Measurements from ENCODE around the gene TMEM266. TPM values are rescaled to one million over a fixed set of nuclear protein-coding genes. Genes with fewer than 3 reads are reported as not detected.

Gene TMEM266
- total and polyA plus RNA-seq, 2 experiments from 2014 or later = 0.39 to 1.9 TPM

GRCh38 chr15:76200083-76200465 lies 140.3 kb downstream of the TMEM266 start:
- H4K20me1 ChIP-seq (ENCODE audit: insufficient read depth, poor library complexity, severe bottlenecking) = no peaks in the 10 kb centered on the region
- no peaks in the 10 kb centered on the region for H3K9me2 ChIP-seq (replicated peaks; ENCODE audit: insufficient read depth)
- TF ChIP-seq EZH2phosphoT487 (IDR thresholded peaks at IDR 0.05; ENCODE audit: low read depth, severe bottlenecking, unreplicated experiment) (no peak), EZH2 (IDR thresholded peaks at IDR 0.05; ENCODE audit: borderline replicate concordance) (no peak), CTCF (IDR thresholded peaks at IDR 0.05; ENCODE audit: poor library complexity) (no peak)
- no peak overlapping the region for H3K4me2 ChIP-seq
- no peaks in the 10 kb centered on the region for H3K79me2 ChIP-seq
- no peaks in the 10 kb centered on the region for H3K9me3 ChIP-seq (ENCODE audit: low read depth)
- no peak overlapping the region for H3K4me3 ChIP-seq
- H3K27ac ChIP-seq = no peak overlapping the region
- H3K27me3 ChIP-seq = no peaks in the 10 kb centered on the region
- H3K36me3 ChIP-seq (replicated peaks; ENCODE audit: insufficient read depth, low read depth) = no peaks in the 10 kb centered on the region
- H2AFZ ChIP-seq = no peak overlapping the region
- DNase-seq (ENCODE audit: low spot score) = no peak
- WGBS (ENCODE audit: low lambda C conversion rate, missing lambda C conversion rate) = 96% methylated on average over 6 of the region's 6 CpGs
- H3K4me1 ChIP-seq (ENCODE audit: insufficient read depth) = peaks cover 16% of the 10 kb centered on the region

- Histone ChIP-seq H3K27me3 (no peaks in the 10 kb centered on the region), H3K4me2 (no peak overlapping the region), H3K4me3 (no peak overlapping the region), H3K79me2 (no peaks in the 10 kb centered on the region), H2AFZ (no peak overlapping the region), H3K9me3 (ENCODE audit: low read depth) (no peaks in the 10 kb centered on the region), H3K36me3 (replicated peaks; ENCODE audit: insufficient read depth, low read depth) (no peaks in the 10 kb centered on the region), H3K27ac (no peak overlapping the region), H3K9me2 (replicated peaks; ENCODE audit: insufficient read depth) (no peaks in the 10 kb centered on the region), H4K20me1 (ENCODE audit: insufficient read depth, poor library complexity, severe bottlenecking) (no peaks in the 10 kb centered on the region), H3K4me1 (ENCODE audit: insufficient read depth) (peaks cover 16% of the 10 kb centered on the region)
- TF ChIP-seq EZH2phosphoT487 (IDR thresholded peaks at IDR 0.05; ENCODE audit: low read depth, severe bottlenecking, unreplicated experiment) = no peak
- TF ChIP-seq CTCF (IDR thresholded peaks at IDR 0.05; ENCODE audit: poor library complexity) = no peak
- TF ChIP-seq EZH2 (IDR thresholded peaks at IDR 0.05; ENCODE audit: borderline replicate concordance) = no peak
- WGBS (ENCODE audit: low lambda C conversion rate, missing lambda C conversion rate) = 46% methylated on average over 4 of the region's 5 CpGs
- DNase-seq (ENCODE audit: low spot score) = no peak
Observed at GRCh38 chr15:76200641-76201105, 140.9 kb downstream of the TMEM266 start.

GRCh38 chr15:76201536-76202255 lies 141.9 kb downstream of the TMEM266 start:
- Histone ChIP-seq H4K20me1 (ENCODE audit: insufficient read depth, poor library complexity, severe bottlenecking) (no peaks in the 10 kb centered on the region), H3K4me3 (no peak overlapping the region), H3K27ac (no peak overlapping the region), H3K4me2 (no peak overlapping the region), H3K9me3 (ENCODE audit: low read depth) (no peaks in the 10 kb centered on the region), H2AFZ (no peak overlapping the region), H3K27me3 (no peaks in the 10 kb centered on the region), H3K79me2 (no peaks in the 10 kb centered on the region), H3K4me1 (ENCODE audit: insufficient read depth) (peaks cover 7% of the 10 kb centered on the region), H3K9me2 (replicated peaks; ENCODE audit: insufficient read depth) (no peaks in the 10 kb centered on the region), H3K36me3 (replicated peaks; ENCODE audit: insufficient read depth, low read depth) (no peaks in the 10 kb centered on the region)
- TF ChIP-seq EZH2 (IDR thresholded peaks at IDR 0.05; ENCODE audit: borderline replicate concordance) = no peak
- no peak for TF ChIP-seq EZH2phosphoT487 (IDR thresholded peaks at IDR 0.05; ENCODE audit: low read depth, severe bottlenecking, unreplicated experiment)
- TF ChIP-seq CTCF (IDR thresholded peaks at IDR 0.05; ENCODE audit: poor library complexity) = no peak
- no peak for DNase-seq (ENCODE audit: low spot score)
- WGBS (ENCODE audit: low lambda C conversion rate, missing lambda C conversion rate) = 93% methylated on average over 6 of the region's 6 CpGs

All from hepatocyte (in vitro differentiated cells).